Activated effector memory CD4-positive, alpha-beta T cell treated with anti-CD3 and anti-CD28 coated beads, Interleukin-2, amount 50 U/mL, for 16 hours (primary cell): ENCODE measurements around the gene HSFX2.
"Not testable (repeated sequence)": the region's sequence is repeated elsewhere in the genome, so short reads cannot be mapped to it uniquely, and the experiment has no call there.

Experiments
- DNase-seq: peaks from one replicate; pipeline ENCODE4 v3.0.0-alpha.2; 2020

The HSFX2 gene

GRCh38 chrX:149595214-149595613 lies at the start of gene HSFX2:
Gene HSFX2 (minus strand): TSS chrX:149595314. CDS start chrX:149594700, 614 bp downstream.
- not testable (repeated sequence) for DNase-seq

DNA sequence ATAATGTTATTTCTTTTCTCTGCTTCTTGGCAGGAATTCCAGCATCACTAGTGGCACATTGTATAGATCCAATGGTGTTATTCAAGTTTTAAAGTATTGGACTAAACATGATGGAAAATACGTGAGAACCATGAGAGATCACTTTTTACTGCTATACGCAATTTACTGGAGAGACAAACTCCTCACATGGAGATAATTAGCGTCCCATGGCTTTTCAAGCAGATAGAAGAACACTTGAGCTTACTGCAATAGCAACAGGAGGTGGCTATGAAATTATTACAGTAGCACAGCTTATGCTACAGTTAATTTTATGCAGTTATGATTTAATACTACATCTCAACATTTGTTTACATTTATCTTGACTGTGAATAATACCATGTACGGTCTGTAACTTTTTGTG lies 48.4 kb upstream of the HSFX2 start:
- no peak for DNase-seq

GRCh38 chrX:149641835-149642234 lies 46.7 kb upstream of the HSFX2 start:
- DNase-seq = no peak

DNA sequence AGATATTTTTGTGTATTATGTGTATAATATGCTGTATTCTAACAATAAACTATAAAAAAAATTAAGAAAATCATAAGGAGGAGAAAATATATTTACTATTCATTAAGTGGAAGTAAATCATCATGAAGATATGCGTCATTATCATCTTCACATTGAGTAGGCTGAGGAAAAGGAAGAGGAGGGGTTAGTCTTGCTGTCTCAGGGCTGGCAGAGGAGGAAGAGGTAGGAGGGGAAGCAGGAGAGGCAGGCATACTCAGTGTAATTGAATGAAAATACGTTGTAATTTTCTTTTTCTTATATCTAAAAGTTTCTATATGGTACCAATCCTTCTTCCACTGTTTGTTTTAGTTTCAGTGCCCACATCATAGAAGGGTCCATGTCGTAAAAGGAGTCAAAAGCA lies 46.3 kb upstream of the HSFX2 start:
- DNase-seq = no peak

- DNase-seq = no peak
These were observed 44.5 kb upstream of the HSFX2 start for GRCh38 chrX:149639568-149639967.

GRCh38 chrX:149638860-149639259 lies 43.7 kb upstream of the HSFX2 start:
- no peak for DNase-seq

DNA sequence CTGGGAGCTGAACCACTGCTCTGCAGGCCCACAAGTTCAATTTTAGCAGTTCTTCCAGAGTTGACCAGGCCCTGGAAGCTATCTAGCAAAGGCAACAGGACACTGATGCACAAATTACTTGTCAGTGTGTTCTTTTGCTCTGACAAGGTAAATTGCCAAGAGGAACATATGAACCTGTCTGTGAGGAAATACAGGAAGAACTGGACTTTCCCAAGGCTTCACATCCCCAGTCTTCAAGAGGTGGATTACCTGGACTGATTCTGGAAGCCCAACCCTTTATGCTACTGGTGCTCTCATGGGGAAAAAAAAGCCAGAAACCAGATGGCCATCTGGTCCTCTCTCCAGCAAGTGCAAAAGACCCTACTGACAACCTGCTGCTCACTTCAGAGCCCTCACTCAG lies 38.4 kb upstream of the HSFX2 start:
- no peak for DNase-seq

GRCh38 chrX:149631234-149632165 lies 36.4 kb upstream of the HSFX2 start, which contains the start of gene TMEM185A:
Gene TMEM185A (minus strand): TSS chrX:149631792. CDS start chrX:149631580, 212 bp downstream.
- peak; percentile 92 for DNase-seq

- DNase-seq = no peak
These were observed 35.6 kb upstream of the HSFX2 start for GRCh38 chrX:149630681-149631233.

GRCh38 chrX:149629730-149630387 lies 34.7 kb upstream of the HSFX2 start:
- DNase-seq = no peak

DNA sequence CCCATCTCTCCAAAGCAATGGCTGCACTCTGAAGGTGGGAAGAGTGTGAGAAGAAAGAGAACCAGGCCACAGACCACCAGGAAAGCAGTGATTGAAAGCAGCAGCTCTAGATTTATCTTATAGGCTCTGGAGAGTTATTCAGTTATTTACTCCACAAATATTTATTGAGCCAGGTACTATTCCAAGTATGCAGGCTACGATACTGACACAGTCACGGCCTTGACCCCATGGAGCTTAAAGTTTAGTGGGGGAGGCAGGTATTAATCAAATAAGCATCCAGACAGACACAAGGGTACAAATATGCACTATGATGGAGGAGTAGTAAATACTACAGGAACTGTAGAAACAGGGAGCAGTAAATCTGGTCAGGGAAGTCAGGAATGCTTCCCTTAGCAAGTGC lies 33.7 kb upstream of the HSFX2 start:
- no peak for DNase-seq

DNA sequence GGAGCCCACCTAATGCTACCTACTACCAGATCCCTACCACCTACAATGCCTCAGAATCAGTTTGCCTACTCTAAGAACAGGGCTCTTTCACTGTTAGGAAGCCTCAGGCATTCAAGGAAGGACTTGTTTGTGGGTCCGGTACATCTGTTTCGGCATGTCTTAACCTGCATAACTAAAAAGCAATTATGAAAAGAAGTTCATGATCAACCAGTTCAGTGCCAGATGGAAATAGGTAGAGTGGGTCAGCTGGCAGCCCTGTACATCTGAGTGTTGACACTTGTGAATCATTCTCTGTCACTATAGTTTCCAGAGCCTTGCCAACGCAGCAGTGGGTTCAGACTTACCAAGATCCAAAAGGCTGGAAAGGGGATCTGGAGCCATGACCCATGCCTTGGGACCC lies 33.2 kb upstream of the HSFX2 start:
- no peak for DNase-seq

- not testable (repeated sequence) for DNase-seq
These were observed 31.7 kb upstream of the HSFX2 start for GRCh38 chrX:149626829-149627228.

DNA sequence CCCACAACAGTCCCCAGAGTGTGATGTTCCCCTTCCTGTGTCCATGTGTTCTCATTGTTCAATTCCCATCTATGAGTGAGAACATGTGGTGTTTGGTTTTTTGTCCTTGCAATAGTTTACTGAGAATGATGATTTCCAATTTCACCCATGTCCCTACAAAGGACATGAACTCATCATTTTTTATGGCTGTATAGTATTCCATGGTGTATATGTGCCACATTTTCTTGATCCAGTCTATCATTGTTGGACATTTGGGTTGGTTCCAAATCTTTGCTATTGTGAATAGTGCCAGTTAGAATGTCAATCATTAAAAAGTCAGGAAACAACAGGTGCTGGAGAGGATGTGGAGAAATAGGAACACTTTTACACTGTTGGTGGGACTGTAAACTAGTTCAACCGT lies 24.5 kb upstream of the HSFX2 start:
- DNase-seq = not testable (repeated sequence)

- no peak for DNase-seq
These were observed 23.8 kb upstream of the HSFX2 start for GRCh38 chrX:149618871-149619270.

- no peak for DNase-seq
These were observed 16.6 kb upstream of the HSFX2 start for GRCh38 chrX:149611623-149612175.

- no peak for DNase-seq
These were observed 15.4 kb upstream of the HSFX2 start for GRCh38 chrX:149610511-149610910.

DNA sequence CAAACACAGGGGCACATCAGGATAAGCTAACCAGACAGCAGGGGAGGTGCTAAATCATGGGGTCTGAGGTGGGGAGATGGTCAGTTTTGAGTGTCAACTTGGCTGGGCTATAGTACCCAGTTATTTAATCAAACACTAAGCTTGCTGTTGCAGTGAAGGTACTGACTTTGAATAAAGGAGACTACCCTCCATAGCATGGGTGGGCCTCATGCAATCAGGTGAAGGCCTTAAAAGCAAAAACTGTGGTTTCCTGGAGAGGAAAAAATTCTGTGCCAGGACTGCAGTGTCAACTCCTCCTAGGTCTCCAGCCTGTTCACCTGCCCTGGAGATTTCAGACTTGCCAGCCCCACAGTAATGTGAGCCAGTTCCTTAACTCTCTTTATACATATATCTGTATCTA lies 12.6 kb upstream of the HSFX2 start:
- no peak for DNase-seq

GRCh38 chrX:149605248-149605885 lies 10.3 kb upstream of the HSFX2 start:
- not testable (repeated sequence) for DNase-seq

GRCh38 chrX:149598603-149599002 lies 3.5 kb upstream of the HSFX2 start:
- not testable (repeated sequence) for DNase-seq

DNA sequence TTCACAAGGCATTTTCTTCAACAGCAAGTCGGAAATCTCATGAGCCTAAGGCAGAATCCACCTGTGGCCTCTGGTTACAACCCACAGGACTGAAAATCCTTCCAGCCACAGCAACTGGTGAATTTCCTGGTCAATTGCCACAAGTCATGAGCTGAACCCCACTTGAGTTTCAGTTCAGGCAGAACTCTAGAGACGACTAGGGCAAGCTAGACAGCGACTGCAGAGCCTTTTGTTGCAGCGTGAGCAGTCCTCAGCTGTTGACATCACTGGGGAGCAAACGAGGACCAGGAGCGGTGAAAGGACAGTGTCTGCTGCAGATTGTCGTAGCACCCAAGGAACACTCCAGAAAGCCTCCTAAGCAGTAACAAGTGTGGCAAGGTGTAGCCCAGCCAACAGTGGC lies 829 bp upstream of the HSFX2 start:
- not testable (repeated sequence) for DNase-seq

GRCh38 chrX:149590993-149591392 lies 4.1 kb downstream of the HSFX2 start:
- DNase-seq = not testable (repeated sequence)

DNA sequence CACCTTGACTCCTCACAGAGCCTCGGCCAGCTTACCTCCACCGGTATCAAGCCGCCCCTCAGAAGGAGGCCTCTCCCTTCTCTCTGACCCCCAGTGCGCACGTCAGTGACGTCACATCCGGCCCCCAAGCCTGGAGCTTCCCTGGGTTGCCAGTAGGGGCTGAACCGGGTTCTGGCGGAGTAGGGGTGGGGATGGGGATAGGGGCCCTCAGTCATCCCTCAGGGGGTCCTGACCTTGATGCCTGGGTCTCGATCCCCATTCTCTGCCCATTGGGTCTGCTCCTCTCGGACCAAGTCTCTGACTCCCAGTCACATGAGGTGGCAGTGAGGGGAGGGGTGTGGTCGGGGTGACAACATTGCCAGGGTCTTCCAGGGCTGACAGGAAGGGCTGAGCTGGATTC lies 7.8 kb downstream of the HSFX2 start, which contains the start of gene MAGEA9B:
Gene MAGEA9B (minus strand): TSS at position 101 of the 400 bp plus-strand sequence. CDS start 4,280 bp downstream, outside the sequence.
- not testable (repeated sequence) for DNase-seq
